ENCODE results near the gene RTP2. TPM values are rescaled to one million over a fixed set of nuclear protein-coding genes. Genes with fewer than 3 reads are reported as not detected.

RTP2 gene
- polyA plus RNA-seq, 3 donors: not detected

GRCh38 chr3:187738071-187738330 lies 35.6 kb upstream of the RTP2 start:
- Mint-ChIP-seq H3K27ac (peak overlapping the region; percentile 99 to 100 (median 100)), H3K4me1 (peaks cover 45% of the 10 kb centered on the region), H3K36me3 (peaks cover 45 to 52% of the 10 kb centered on the region in 2 donors), H3K4me3 (peak overlapping the region; percentile 95 to 100), H3K27me3 (ENCODE audit: low read depth in 3 of 3) (peaks cover 0 to 9% (median 3%) of the 10 kb centered on the region in 3 donors), H3K9me3 (peaks cover 0 to 2% (median 0%) of the 10 kb centered on the region in 7 donors)
- Histone ChIP-seq H3K9ac (ENCODE audit: insufficient read depth, low read length, poor library complexity, severe bottlenecking) (peak overlapping the region; percentile 89), H3K27ac (ENCODE audit: low read depth in 1 of 2, low read length in 2 of 2) (peak overlapping the region; percentile 96 to 99), H3K9me3 (replicated peaks in 1 of 2; ENCODE audit: control insufficient read depth in 1 of 2, insufficient read depth in 1 of 2, low read length in 2 of 2) (no peaks in the 10 kb centered on the region), H3K4me1 (ENCODE audit: control insufficient read depth in 1 of 2, insufficient read depth in 2 of 2, low read length in 2 of 2) (peaks cover 47 to 74% of the 10 kb centered on the region in 2 donors), H3K4me2 (replicated peaks; ENCODE audit: extremely low read depth, low read length, poor library complexity, severe bottlenecking) (peak overlapping the region; percentile 95), H3K79me2 (ENCODE audit: insufficient read depth, low read length) (peaks cover 86% of the 10 kb centered on the region), H3K4me3 (replicated peaks in 1 of 3; ENCODE audit: low read depth in 2 of 3, low read length in 3 of 3) (peak overlapping the region; percentile 68 to 96 (median 77)), H2AFZ (ENCODE audit: insufficient read depth, low read depth, low read length, poor library complexity, severe bottlenecking) (peak overlapping the region; percentile 62), H3K36me3 (replicated peaks in 1 of 2; ENCODE audit: control insufficient read depth in 1 of 2, insufficient read depth in 2 of 2, low read length in 2 of 2) (peaks cover 19 to 27% of the 10 kb centered on the region in 2 donors), H3K27me3 (ENCODE audit: control insufficient read depth in 2 of 2, insufficient read depth in 2 of 2, low read length in 2 of 2) (no peaks in the 10 kb centered on the region), H4K20me1 (ENCODE audit: insufficient read depth, low read length) (peaks cover 97% of the 10 kb centered on the region)
- WGBS (ENCODE audit: insufficient coverage): no CpG with 5 or more reads among the region's 7 CpGs
- no peak for DNase-seq
- TF ChIP-seq CTCF (IDR thresholded peaks at IDR 0.05): no peak
- intact Hi-C loops (cut with micrococcal nuclease): loop anchor here (2.0 to 10.0 kb wide), 2 partner anchors 1087 to 1215 kb away; no protein-coding TSS in a partner anchor

- H3K9ac ChIP-seq (ENCODE audit: insufficient read depth, low read length, poor library complexity, severe bottlenecking): peak overlapping the region; percentile 89
- H3K27me3 ChIP-seq (ENCODE audit: control insufficient read depth in 2 of 2, insufficient read depth in 2 of 2, low read length in 2 of 2): no peaks in the 10 kb centered on the region
- H3K4me3 Mint-ChIP-seq: peak overlapping the region; percentile 95 to 100
- DNase-seq: peak; percentile 47 to 78 (median 62)
- H3K36me3 Mint-ChIP-seq: peaks cover 50 to 55% of the 10 kb centered on the region in 2 donors
- H3K27me3 Mint-ChIP-seq (ENCODE audit: low read depth in 3 of 3): peaks cover 0 to 9% (median 3%) of the 10 kb centered on the region in 3 donors
- peak overlapping the region; percentile 62 for H2AFZ ChIP-seq (ENCODE audit: insufficient read depth, low read depth, low read length, poor library complexity, severe bottlenecking)
- H3K4me1 Mint-ChIP-seq: peaks cover 45% of the 10 kb centered on the region
- 0% methylated on average over 25 of the region's 41 CpGs for WGBS (ENCODE audit: insufficient coverage)
- intact Hi-C loops (cut with micrococcal nuclease): loop anchor here (2.0 to 10.0 kb wide), 2 partner anchors 1087 to 1215 kb away; no protein-coding TSS in a partner anchor
- peak overlapping the region; percentile 96 to 99 for H3K27ac ChIP-seq (ENCODE audit: low read depth in 1 of 2, low read length in 2 of 2)
- peaks cover 43 to 69% of the 10 kb centered on the region in 2 donors for H3K4me1 ChIP-seq (ENCODE audit: control insufficient read depth in 1 of 2, insufficient read depth in 2 of 2, low read length in 2 of 2)
- peaks cover 82% of the 10 kb centered on the region for H3K79me2 ChIP-seq (ENCODE audit: insufficient read depth, low read length)
- TF ChIP-seq CTCF (IDR thresholded peaks at IDR 0.05): no peak
- H3K9me3 Mint-ChIP-seq: peaks cover 0 to 2% (median 0%) of the 10 kb centered on the region in 7 donors
- H3K4me3 ChIP-seq (replicated peaks in 1 of 3; ENCODE audit: low read depth in 2 of 3, low read length in 3 of 3): peak overlapping the region; percentile 68 to 96 (median 77)
- H3K9me3 ChIP-seq (replicated peaks in 1 of 2; ENCODE audit: control insufficient read depth in 1 of 2, insufficient read depth in 1 of 2, low read length in 2 of 2): no peaks in the 10 kb centered on the region
- peaks cover 97% of the 10 kb centered on the region for H4K20me1 ChIP-seq (ENCODE audit: insufficient read depth, low read length)
- H3K27ac Mint-ChIP-seq: peak overlapping the region; percentile 99 to 100 (median 100)
- H3K4me2 ChIP-seq (replicated peaks; ENCODE audit: extremely low read depth, low read length, poor library complexity, severe bottlenecking): peak overlapping the region; percentile 95
- H3K36me3 ChIP-seq (replicated peaks in 1 of 2; ENCODE audit: control insufficient read depth in 1 of 2, insufficient read depth in 2 of 2, low read length in 2 of 2): peaks cover 24 to 32% of the 10 kb centered on the region in 2 donors
Observed at GRCh38 chr3:187737368-187738070, 35.2 kb upstream of the RTP2 start.

Measured in CD14-positive monocyte (primary cell).